Caco-2 (cell line): Measurements from ENCODE around the gene ERC2. TPM values are rescaled to one million over a fixed set of nuclear protein-coding genes. Genes with fewer than 3 reads are reported as not detected.

Experiments used
- BruUV-seq: library from RNA; stranded (reverse); fragments of 400-500 nt; replicated peaks from 2 replicates; lab custom pipeline; 2021; lab: Mats Ljungman, UMichigan
- CTCF ChIA-PET: fragments of 300-600 bp; sonication (Branson Sonifier 250); formaldehyde crosslinking; loops from one replicate; lab custom pipeline; 2022; ENCODE audit warnings: antibody characterized with exemption; lab: Charles Lee
- POLR2A ChIA-PET: fragments of 300-600 bp; sonication (Branson Sonifier 250); formaldehyde crosslinking; loops from one replicate; lab custom pipeline; 2022; ENCODE audit warnings: antibody characterized with exemption; lab: Charles Lee
- DNase-seq, 2 experiments: peaks; one replicate each; pipeline versions ENCODE4 v3.0.0 to v3.0.0-alpha.2; 2020 to 2022
- H3K27me3 ChIP-seq: replicated peaks from 2 replicates; pipeline ENCODE4 v1.6.0; 2011; ENCODE audit warnings: low read length; ENCODE audit not compliant: control insufficient read depth, insufficient read depth
- H3K36me3 ChIP-seq: 2 replicates; pipeline ENCODE4 v1.5.1; 2011; ENCODE audit warnings: low read length; ENCODE audit not compliant: control insufficient read depth, insufficient read depth
- H3K4me1 ChIP-seq: fragments of 250-450 bp; sonication (Bioruptor Pico); 2 replicates; pipeline ENCODE4 v1.5.1; 2020; ENCODE audit warnings: mild to moderate bottlenecking
- H3K4me3 ChIP-seq: 2 replicates; pipeline ENCODE4 v1.5.1; 2011; ENCODE audit warnings: low read depth, mild to moderate bottlenecking, control low read depth, low read length
- H3K9me3 ChIP-seq: fragments of 250-450 bp; sonication (Bioruptor Pico); 2 replicates; pipeline ENCODE4 v1.5.1; 2020; ENCODE audit warnings: mild to moderate bottlenecking, moderate library complexity
- H3K27ac Mint-ChIP-seq: one replicate; pipeline ENCODE4 v1.8.0; 2022; ENCODE audit warnings: mixed read lengths; ENCODE audit not compliant: unreplicated experiment
- H3K27me3 Mint-ChIP-seq: one replicate; pipeline ENCODE4 v1.8.0; 2022; ENCODE audit warnings: mixed read lengths; ENCODE audit not compliant: insufficient read depth, unreplicated experiment
- H3K36me3 Mint-ChIP-seq: one replicate; pipeline ENCODE4 v1.8.0; 2022; ENCODE audit warnings: mild to moderate bottlenecking, mixed read lengths; ENCODE audit not compliant: insufficient read depth, unreplicated experiment
- H3K4me1 Mint-ChIP-seq: one replicate; pipeline ENCODE4 v1.8.0; 2022; ENCODE audit warnings: low read depth, mixed read lengths; ENCODE audit not compliant: unreplicated experiment
- H3K4me3 Mint-ChIP-seq: one replicate; pipeline ENCODE4 v1.8.0; 2022; ENCODE audit warnings: mild to moderate bottlenecking, moderate library complexity, mixed read lengths; ENCODE audit not compliant: unreplicated experiment
- H3K9me3 Mint-ChIP-seq: one replicate; pipeline ENCODE4 v1.8.0; 2022; ENCODE audit warnings: mixed read lengths; ENCODE audit not compliant: unreplicated experiment
- CTCF ChIP-seq, 2 experiments: fragments of 200-600 bp in 1 of 2; IDR thresholded peaks; 1 replicate in 1 of 2; 2 replicates in 1 of 2; pipeline versions ENCODE4 v1.5.1 to v1.8.0; 2011 to 2022; ENCODE audit warnings: antibody characterized with exemption in 1 of 2, control low read depth in 1 of 2, inconsistent platforms in 1 of 2, low read depth in 1 of 2, low read length in 1 of 2, mild to moderate bottlenecking in 1 of 2, moderate library complexity in 1 of 2; ENCODE audit not compliant: insufficient read depth in 1 of 2, severe bottlenecking in 1 of 2, unreplicated experiment in 1 of 2
- intact Hi-C: fragments of 100-400 bp; cut with micrococcal nuclease; formaldehyde crosslinking; loops from one replicate; pipeline ENCODE4 v1.10.0; 2022; ENCODE audit not compliant: unreplicated experiment
- total RNA-seq: library from RNA; stranded (reverse); gene quantifications from 2 replicates; pipeline ENCODE4 v1.2.3, GENCODE V29; 2022

Gene ERC2
- total RNA-seq, 1 experiment from 2014 or later: 0.54 TPM

- ChIA-PET POLR2A (no interaction called here), CTCF (no interaction called here)
- DNase-seq: no peak
- no peak for TF ChIP-seq CTCF (IDR thresholded peaks at IDR 0.05; ENCODE audit: insufficient read depth in 1 of 2, low read depth in 1 of 2, low read length in 1 of 2, severe bottlenecking in 1 of 2, unreplicated experiment in 1 of 2)
- Mint-ChIP-seq H3K36me3 (no peaks in the 10 kb centered on the region), H3K4me1 (peaks cover 11% of the 10 kb centered on the region), H3K27me3 (no peaks in the 10 kb centered on the region), H3K27ac (no peak overlapping the region), H3K4me3 (no peak overlapping the region), H3K9me3 (peaks cover 10% of the 10 kb centered on the region)
- H3K4me1 ChIP-seq: peaks cover 11% of the 10 kb centered on the region
- no TSS peak for BruUV-seq
- no peaks in the 10 kb centered on the region; the same call in 1 of the 2 replicates for H3K36me3 ChIP-seq
- no peaks in the 10 kb centered on the region for H3K9me3 ChIP-seq
- intact Hi-C loops: no loop called here
- no peak overlapping the region for H3K4me3 ChIP-seq
- no peaks in the 10 kb centered on the region for H3K27me3 ChIP-seq
These were observed 947.1 kb downstream of the ERC2 start for GRCh38 chr3:55521064-55521737.

- Histone ChIP-seq H3K9me3 (no peaks in the 10 kb centered on the region), H3K4me3 (no peak overlapping the region), H3K4me1 (0 out of 2 replicates have a peak, but pooled peaks cover 3% of the 10 kb centered on the region), H3K27me3 (no peaks in the 10 kb centered on the region), H3K36me3 (no peaks in the 10 kb centered on the region)
- no peak for TF ChIP-seq CTCF (IDR thresholded peaks at IDR 0.05; ENCODE audit: insufficient read depth in 1 of 2, low read depth in 1 of 2, low read length in 1 of 2, severe bottlenecking in 1 of 2, unreplicated experiment in 1 of 2)
- peak in 1 of 2 experiments; percentile 10 for DNase-seq
- no peak overlapping the region for H3K4me3 Mint-ChIP-seq
- H3K4me1 Mint-ChIP-seq: no peaks in the 10 kb centered on the region
- intact Hi-C loops: no loop called here
- BruUV-seq: no TSS peak
- H3K9me3 Mint-ChIP-seq: no peaks in the 10 kb centered on the region
- no peaks in the 10 kb centered on the region for H3K36me3 Mint-ChIP-seq
- ChIA-PET POLR2A (no interaction called here), CTCF (no interaction called here)
- no peaks in the 10 kb centered on the region for H3K27me3 Mint-ChIP-seq
- H3K27ac Mint-ChIP-seq: no peak overlapping the region
These were observed 949.2 kb downstream of the ERC2 start for GRCh38 chr3:55519019-55519418.

GRCh38 chr3:55518451-55518850 lies 949.8 kb downstream of the ERC2 start:
- no peak overlapping the region for H3K4me3 Mint-ChIP-seq
- Histone ChIP-seq H3K36me3 (no peaks in the 10 kb centered on the region), H3K4me1 (0 out of 2 replicates have a peak, but pooled peaks cover 3% of the 10 kb centered on the region), H3K9me3 (no peaks in the 10 kb centered on the region), H3K4me3 (no peak overlapping the region), H3K27me3 (no peaks in the 10 kb centered on the region)
- intact Hi-C loops: no loop called here
- no peak overlapping the region for H3K27ac Mint-ChIP-seq
- BruUV-seq: no TSS peak
- no peak for TF ChIP-seq CTCF (IDR thresholded peaks at IDR 0.05; ENCODE audit: insufficient read depth in 1 of 2, low read depth in 1 of 2, low read length in 1 of 2, severe bottlenecking in 1 of 2, unreplicated experiment in 1 of 2)
- no peak for DNase-seq
- H3K9me3 Mint-ChIP-seq: no peaks in the 10 kb centered on the region
- H3K27me3 Mint-ChIP-seq: no peaks in the 10 kb centered on the region
- POLR2A ChIA-PET: no interaction called here
- CTCF ChIA-PET: no interaction called here
- no peaks in the 10 kb centered on the region for H3K4me1 Mint-ChIP-seq
- no peaks in the 10 kb centered on the region for H3K36me3 Mint-ChIP-seq
